Activated CD4-positive, CD25-positive, alpha-beta regulatory T cell (primary cell): ENCODE results near the gene GUCY1A2.
"Not testable (repeated sequence)": the region's sequence is repeated elsewhere in the genome, so short reads cannot be mapped to it uniquely, and the experiment has no call there.

Source experiments
- DNase-seq, 4 experiments: peaks; one replicate each; lab custom pipeline; 2025; lab: John Stamatoyannopoulos, UW

Gene GUCY1A2, protein sequence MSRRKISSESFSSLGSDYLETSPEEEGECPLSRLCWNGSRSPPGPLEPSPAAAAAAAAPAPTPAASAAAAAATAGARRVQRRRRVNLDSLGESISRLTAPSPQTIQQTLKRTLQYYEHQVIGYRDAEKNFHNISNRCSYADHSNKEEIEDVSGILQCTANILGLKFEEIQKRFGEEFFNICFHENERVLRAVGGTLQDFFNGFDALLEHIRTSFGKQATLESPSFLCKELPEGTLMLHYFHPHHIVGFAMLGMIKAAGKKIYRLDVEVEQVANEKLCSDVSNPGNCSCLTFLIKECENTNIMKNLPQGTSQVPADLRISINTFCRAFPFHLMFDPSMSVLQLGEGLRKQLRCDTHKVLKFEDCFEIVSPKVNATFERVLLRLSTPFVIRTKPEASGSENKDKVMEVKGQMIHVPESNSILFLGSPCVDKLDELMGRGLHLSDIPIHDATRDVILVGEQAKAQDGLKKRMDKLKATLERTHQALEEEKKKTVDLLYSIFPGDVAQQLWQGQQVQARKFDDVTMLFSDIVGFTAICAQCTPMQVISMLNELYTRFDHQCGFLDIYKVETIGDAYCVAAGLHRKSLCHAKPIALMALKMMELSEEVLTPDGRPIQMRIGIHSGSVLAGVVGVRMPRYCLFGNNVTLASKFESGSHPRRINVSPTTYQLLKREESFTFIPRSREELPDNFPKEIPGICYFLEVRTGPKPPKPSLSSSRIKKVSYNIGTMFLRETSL

DNA sequence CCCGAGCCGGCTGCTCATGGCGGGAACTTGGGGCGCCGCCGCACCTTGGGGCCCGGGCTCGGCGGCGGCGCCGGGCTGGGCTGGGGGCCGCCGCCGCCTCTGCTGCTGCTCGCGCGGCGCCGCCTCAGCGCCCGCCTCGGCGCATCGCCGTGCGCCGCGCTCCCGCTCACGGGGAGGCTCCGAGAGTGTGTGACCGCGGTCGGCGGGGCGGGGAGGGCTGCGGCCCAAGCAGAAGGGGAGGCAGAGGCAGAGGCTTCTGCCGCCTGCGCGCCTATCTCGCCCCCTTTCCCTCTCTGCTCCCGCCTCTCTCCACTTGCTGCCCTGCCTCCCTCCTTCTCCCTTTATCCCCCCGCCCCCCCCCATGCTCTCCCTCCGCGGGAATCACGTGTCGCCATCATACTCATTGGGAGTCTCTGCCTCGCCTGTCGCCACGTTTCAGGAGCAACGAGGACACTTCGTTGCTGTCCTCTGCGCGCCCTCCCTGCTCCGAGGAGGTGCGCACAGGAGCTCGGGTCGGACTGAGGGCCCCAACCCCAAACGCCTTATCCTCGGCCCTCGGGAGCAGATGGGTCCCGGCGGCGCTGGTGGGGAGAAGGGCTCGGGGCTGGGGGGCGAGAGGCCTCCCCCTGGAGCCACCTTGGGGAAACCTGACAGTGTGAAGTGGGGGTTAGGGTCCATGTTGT, at the start of gene GUCY1A2:
Gene GUCY1A2, minus strand, starts transcription at position 258 of the 683 bp plus-strand sequence. CDS start 421 bp downstream, outside the sequence.
- no peak for DNase-seq

DNA sequence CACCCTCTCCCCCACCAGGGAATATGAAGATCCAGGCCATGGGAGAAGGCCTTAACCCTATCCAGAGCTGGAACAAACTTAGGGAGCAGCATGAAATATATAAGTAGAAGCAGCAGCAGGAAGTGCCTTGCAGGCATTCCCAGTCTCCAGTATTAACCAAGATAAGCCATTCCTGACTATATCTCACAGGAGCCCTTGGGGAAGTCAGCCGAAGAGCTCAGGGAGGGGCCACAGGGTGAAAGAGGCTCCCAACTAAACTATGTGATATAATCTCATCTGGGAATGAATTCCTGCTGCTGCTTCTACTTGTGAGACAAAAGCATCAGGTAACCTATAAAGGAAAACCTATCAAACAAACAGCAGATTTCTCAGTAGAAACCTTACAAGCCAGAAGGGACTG, 36.1 kb upstream of the GUCY1A2 start:
- DNase-seq = no peak

DNA sequence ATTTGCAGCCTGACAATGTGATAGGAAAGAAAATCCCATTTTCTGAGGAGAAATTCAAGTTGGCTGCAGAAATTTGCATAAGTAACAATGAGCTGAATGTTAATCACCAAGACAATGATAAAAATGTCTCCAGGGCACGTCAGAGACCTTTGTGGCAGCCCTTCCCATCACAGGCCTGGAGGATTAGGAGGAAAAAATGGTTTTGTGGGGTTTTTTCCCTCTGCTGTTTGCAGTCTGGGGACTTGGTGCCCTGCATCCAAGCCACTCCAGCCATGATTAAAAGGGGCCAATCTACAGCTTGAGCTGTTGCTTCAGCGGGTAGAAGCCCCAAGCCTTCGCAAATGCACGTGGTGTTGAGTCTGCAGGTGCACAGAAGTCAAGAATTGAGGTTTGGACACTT, 33.1 kb upstream of the GUCY1A2 start:
- DNase-seq = not testable (repeated sequence)

DNA sequence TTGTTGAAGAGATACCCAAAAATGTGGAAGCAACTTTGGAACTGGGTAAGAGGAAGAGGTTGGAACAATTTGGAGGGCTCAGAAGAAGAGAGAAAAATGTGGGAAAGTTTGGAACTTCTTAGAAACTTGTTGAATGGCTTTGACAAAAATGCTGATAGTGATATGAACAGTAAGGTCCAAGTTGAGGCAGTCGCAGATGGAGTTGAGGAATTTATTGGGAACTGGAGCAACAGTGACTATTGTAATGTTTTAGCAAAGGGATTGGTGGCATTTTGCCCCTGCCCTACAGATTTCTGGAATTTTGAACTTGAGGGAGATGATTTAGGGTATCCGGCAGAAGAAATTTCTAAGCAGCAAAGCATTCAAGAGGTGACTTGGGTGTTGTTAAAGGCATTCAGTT, 32.6 kb upstream of the GUCY1A2 start:
- DNase-seq = not testable (repeated sequence)

DNA sequence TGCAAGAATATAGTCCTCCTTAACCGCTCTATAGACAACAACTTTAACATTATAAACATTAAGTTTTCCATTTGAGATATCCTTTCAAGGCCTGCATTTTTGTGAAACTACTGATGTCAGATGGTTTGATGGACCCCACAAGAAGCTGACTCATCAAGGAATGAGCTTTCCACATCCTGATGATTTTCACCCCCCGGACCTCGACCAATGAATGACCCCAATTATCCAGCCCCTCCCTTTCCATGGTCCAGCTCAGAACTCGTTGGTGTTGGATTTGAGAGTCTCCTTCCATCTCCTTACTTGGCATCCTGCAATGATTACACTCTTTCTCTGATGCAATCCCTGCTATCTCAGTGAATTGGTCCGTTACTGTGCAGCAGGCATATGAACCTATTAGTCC, 31.8 kb upstream of the GUCY1A2 start:
- DNase-seq = no peak

DNA sequence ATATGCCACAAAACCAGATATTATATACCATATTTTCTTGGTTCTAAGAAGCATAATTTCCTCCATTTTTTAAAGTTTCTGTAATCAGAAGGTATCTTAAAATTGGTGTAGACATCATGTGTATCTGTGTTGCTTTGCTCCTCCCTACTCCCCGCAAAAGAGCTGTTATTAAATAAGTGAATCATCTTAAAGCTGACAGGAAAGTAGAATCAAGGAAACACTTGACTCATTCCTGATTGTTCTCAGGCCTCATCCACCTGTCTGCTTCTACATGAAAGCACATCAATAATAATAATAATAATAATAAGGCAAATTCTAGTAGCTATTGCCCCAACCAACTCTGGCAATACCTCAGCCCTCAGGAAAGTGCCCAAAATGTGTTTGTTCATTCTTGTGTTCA, 26.2 kb upstream of the GUCY1A2 start:
- DNase-seq = no peak

DNA sequence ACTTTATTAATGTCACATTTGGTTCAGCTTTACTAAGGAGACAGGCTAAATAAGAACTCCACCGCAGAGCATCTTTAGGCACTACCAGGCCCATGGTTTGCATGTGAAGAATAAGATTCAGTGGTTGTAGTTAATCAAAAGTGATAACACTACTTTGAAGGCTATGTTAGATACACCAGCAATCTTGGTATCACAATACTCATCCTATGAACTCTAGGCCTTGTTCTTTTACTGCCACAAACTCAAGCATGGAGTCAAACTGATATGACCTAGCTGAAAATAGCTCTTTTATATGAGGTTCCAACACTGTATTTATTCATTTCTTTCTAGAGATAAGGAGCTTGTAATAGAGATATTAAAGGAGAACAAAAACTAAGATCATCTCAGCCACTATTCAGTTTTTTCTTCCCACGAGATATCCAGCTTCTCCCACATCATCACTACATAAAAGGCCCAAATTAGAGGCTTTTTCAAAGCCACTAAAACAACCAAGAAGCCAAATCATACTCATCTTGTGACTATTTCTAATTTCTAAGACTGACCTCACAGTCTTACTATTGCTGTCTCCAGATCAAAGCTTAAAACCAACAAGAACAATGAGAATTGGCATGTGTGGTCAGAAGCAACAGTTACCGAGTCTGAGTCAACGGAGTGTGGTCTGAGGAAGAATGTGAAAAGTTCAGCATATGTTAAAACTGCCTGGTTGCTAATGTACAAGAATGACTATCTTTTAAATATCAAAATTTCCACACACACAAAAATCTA, 25.1 kb upstream of the GUCY1A2 start:
- no peak for DNase-seq

DNA sequence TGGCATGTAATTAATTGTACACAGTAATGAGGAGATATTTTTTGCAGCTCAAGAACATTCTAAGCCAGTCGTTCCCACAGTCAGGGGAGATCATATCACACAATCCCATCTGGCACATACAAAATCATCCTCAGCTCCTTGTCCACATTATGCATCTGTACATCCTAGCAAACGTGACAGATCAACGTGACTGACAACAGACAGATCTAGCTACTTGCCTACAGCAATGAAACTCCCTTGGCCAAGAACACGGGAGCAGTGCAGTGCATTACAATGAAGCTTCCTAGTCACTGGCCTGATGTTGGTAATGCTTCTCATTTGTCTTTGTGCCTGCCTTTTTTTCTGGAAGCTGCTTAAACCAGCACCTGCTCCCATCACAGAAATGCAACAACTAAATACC, 24.5 kb upstream of the GUCY1A2 start:
- DNase-seq = no peak

DNA sequence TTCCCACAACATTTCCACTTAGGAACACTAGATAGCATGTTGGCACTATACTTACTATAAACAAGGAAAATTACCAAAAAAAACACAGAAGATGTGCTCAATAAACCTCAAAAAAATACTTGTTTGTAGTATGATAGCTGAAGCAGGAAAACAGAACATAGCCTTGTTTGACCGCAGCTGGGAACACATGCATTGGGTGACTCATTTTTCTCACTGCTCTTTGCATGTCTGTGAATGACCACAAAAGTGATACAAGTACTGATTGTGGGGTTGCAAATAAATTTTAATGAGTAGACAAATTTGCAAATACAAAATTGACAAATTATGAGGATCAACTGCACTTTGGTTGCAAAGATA, 22.8 kb upstream of the GUCY1A2 start:
- no peak for DNase-seq

DNA sequence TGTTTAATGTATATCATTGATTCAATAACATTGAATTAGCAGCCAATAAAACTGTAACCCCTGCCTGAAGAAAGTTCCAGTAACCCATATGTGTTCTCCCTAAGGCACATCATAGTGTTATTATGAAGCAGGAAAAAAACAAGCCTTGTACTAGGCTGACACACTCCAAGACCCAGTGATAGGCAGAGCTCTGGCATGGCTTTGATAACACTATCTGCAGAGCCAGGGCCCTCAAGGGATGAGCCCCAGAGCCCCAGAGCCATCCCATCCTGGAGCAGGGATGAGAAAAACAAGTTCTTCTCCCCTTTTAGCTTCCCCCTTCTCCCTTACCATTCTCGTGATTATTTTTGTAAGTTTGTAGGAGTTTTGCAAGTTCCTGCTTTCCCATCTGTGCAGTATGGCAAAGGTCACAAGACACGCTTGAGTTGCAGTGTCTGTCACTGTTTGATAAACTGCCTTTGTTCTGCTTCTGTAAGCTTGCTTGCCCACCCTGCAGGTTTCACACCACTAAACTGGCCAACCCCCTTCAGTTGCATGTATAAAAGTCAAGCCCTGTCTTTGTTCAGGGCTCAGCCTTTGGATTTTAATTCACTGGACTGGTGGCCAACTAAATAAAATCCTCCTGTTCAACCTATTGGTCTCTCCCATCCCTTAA, 22.3 kb upstream of the GUCY1A2 start:
- no peak for DNase-seq

DNA sequence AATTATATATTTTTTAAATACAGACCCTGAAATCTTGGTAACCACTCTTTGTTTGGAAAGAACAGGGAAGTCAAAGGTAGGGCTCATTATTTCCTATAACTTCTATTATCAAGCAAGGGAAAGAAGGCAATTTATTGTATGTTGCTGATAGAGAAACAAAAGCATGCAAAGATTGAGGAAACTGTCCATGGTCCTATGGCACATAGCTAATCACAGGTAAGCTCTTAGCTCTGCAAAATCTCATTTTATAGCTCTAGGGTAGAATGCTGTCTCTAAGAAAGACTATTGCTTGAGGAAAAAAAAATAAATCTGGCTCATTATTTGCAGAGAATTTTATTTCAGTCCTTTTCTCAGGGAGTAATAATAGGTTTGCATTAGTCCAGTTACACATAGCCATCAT, 7.4 kb upstream of the GUCY1A2 start:
- no peak for DNase-seq

DNA sequence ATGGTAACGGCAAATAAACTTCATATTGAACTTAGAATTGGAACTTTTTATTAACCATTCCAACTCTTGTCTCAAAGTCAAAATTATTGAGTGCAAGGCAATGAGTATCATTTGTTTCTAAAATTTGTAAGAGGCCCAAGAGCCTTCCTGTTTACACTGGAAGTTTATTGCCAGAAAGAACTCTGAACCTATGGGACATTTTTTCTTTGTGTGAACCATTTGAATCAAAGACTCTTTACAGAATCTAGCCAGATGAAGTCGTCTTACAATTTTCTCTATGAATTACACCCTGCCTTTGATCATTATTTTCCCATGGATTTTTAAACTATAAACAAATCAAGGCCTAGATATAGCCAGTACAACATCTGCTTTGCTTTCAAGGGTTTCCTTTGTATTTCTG, 2.3 kb upstream of the GUCY1A2 start:
- DNase-seq = no peak

DNA sequence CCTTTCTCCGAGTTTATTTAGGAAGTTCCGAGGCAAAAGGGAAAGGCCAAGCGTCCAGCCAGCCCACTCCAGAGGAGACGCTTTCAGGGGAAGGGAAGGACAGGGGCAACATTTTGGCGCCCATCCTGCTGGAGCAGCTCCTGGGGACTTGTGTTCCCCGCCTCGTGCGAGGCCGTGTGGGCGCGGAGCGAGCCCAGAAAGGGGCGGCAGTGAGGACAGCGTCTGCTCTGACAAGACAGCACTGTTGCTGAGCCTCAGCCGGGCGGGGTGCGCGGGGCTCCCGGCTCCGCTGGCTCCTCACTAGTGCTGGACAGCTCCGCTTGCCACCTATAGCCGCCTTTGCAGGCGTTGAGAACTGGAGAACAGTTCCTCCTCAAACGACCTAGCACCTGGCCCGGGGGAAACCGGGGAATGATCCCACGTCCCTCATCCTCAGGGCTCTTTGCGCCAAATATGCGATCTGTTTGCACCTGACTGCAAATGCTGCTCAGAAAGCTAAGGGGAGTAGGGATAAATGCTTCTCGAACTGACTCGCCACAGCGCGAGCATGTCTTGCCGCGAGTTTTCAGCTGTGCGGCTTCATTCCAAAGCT, 722 bp upstream of the GUCY1A2 start:
- no peak for DNase-seq

DNA sequence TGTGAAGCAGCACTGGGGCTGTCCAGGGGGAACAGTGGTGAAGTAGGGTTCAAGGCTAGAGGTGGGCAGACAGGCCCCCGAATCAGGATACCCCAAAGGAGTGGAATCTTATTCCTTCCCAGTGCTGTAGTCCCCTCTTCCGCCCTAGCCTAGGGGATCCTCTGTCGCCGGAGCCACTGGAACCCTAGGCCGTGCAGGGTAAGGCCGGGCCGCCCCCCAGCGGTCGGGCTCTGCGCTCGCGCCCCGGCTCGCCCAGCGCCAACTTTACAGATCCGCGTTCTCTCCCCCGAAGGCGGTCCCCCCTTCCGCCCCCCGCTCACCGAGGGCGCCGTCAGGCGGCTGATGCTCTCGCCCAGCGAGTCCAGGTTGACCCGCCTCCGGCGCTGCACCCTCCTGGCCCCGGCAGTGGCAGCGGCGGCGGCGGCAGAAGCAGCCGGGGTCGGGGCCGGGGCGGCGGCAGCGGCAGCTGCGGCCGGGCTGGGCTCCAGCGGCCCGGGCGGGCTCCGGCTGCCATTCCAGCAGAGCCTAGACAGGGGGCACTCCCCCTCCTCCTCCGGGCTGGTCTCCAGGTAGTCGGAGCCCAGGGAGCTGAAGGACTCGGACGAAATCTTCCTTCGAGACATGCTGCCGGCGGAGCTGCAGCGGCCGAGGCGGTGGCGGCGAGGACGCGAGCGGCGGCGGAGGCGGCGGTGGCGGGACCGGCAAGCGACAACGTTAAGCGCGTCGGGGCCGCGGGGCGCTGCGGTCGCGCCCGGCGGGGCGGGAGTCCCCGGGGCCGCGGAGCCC, 650 bp downstream of the GUCY1A2 start:
- no peak for DNase-seq

DNA sequence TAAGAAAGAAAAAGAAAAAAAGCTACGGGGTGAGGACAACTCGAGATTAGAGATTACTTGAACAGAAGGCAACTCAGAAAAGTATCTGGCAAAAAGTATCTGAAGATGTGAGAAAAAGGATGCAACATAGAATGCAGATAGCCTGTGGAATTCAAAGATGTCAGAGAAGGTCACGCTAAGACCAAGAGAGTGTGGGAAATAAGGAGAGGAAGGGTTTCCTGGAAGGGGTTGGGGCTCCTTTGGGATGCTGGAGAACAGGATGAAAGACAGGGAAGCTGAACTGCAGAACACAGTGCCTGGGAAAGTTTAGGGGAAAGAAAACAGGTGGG, 1.2 kb downstream of the GUCY1A2 start:
- no peak for DNase-seq

DNA sequence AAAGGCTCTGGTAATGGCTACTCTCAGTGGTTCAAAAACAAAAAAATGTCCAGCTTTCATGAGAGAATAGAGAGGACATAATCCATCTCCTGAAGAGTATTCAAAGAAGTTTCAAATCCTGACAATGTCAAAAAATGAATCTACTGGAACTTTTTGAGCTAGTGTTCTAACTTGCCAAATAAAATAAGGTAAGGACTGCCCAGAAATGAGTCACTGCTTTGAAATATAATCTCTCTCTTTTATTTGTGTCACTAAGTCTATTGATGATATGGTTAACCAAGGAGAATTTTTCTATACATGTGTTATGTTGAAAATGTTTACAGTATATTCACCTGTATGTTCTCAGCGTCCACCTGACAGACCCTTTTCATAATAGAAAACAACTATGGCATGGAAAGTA, 3.4 kb downstream of the GUCY1A2 start:
- DNase-seq = no peak

DNA sequence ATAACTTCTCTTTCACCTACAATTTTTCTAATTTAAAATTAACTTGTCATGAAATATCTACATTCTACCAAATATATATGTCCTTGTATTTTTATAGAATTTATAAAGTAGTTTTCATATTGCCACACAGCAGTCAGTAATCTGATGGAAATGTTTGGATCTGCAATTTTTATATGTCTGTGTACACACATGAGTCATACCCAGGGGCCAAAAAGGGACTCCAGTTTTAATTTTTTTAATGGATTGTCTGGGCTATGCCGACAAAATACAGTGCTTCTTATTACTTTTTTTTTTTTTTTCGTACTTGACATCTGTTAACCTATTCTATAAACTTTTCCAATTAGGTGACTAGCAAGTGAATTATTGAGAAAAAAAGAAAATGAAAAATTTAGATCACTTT, 6.3 kb downstream of the GUCY1A2 start:
- DNase-seq = no peak

DNA sequence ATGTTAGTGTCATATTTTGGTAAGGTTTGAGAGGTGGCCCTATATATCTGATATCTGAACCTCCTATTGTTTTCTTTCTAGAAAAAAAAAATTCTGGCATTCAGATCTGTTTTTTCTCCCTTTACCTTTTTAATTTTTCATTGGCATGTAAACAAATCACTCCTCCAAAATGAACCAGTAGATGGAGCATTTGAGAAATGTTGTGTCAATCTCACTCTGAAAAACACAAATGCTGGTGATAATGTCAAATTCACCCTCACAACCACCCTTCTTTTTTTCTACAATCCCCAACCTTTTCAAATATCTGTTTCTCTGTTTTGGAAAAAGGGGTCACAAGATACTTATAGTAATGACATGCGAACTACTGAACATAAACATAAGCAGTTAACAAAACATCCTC, 9.1 kb downstream of the GUCY1A2 start:
- DNase-seq = no peak

DNA sequence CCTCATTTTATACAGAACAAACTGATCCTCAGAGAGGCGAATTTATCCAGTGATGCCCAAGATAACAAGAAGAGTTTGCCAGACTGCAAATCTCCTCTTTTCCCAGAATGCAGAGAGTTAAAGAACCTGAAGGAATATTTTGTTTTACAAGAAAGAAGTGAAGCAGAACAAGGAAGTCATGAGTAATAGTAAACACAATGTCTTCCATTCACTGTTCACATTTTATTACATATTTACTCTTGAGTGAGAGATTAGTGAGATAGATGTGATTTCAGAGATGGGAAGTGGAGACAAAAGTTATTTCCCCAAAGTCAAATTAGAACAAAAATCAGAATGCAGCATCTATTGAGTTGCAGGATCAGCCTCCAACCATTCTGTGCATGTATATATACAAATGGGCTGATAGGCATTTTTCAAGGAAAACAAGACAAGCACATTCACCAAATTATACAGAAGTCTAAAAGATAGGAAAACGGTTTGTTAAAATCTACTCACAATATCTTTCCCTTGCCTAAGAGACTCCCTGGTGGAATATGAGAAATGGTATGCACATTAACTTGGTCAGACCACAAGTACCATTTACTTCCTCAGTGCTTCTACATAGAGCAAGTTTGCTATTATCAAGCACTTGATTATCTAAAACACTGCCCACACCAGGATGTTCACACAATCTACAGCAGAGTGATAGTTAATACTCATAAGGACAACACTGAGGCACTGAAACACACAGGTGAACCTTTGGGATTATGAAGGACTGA, 12.0 kb downstream of the GUCY1A2 start:
- DNase-seq = no peak

DNA sequence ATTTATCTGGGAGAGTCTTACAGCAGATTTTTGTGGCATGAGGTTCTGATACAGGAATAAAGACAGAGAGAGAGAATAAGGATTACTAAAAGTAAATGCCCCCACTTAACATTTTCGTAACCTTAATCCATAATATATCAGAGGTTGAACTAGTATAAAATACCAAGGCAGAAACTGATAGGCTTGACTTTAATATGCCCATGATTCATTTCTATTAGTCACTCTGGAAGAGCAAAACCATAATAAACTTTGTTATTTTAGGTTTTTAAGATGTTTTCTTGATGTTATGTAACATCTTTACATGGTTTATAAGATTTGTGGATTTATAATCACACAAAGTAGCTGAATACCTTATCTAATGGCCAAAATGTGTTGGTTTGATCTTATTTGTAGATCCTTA, 19.1 kb downstream of the GUCY1A2 start:
- no peak for DNase-seq
